GM23338 (cell line): ENCODE measurements around the gene LDB3. TPM values are rescaled to one million over a fixed set of nuclear protein-coding genes. Genes with fewer than 3 reads are reported as not detected.

Experiments used
- ATAC-seq: fragments of 200-7000 bp; cut with Tn5 transposase; 3 replicates; pipeline ENCODE4 v1.9.1; 2020
- DNase-seq: peaks from one replicate; pipeline ENCODE4 v3.0.0-alpha.2; 2015; ENCODE audit warnings: low spot score
- H2AFZ ChIP-seq: fragments of 200-600 bp; sonication (generic); 2 replicates; pipeline ENCODE4 v1.8.0; 2016; ENCODE audit warnings: antibody characterized with exemption, mild to moderate bottlenecking, moderate library complexity
- H3F3A ChIP-seq: fragments of 200-600 bp; sonication (generic); replicated peaks from 2 replicates; pipeline ENCODE4 v1.8.0; 2017; ENCODE audit warnings: antibody characterized with exemption, mixed run types, low read depth
- H3K27ac ChIP-seq: fragments of 200-600 bp; sonication (generic); 2 replicates; pipeline ENCODE4 v1.6.1; 2016; ENCODE audit warnings: low read depth
- H3K27me3 ChIP-seq: fragments of 200-600 bp; sonication (generic); 2 replicates; pipeline ENCODE4 v1.8.0; 2016; ENCODE audit warnings: mild to moderate bottlenecking, mixed run types, moderate library complexity; ENCODE audit not compliant: insufficient read depth
- H3K36me3 ChIP-seq: fragments of 200-600 bp; sonication (generic); 2 replicates; pipeline ENCODE4 v1.8.0; 2016; ENCODE audit warnings: mild to moderate bottlenecking; ENCODE audit not compliant: insufficient read depth
- H3K4me1 ChIP-seq: fragments of 200-600 bp; sonication (generic); 2 replicates; pipeline ENCODE4 v1.8.0; 2016; ENCODE audit warnings: mild to moderate bottlenecking, moderate library complexity; ENCODE audit not compliant: insufficient read depth
- H3K4me2 ChIP-seq: fragments of 200-600 bp; sonication (generic); 2 replicates; pipeline ENCODE4 v1.7.1; 2017; ENCODE audit warnings: mixed run types
- H3K4me3 ChIP-seq: fragments of 200-600 bp; sonication (generic); 2 replicates; pipeline ENCODE4 v1.6.1; 2016; ENCODE audit warnings: mixed run types
- H3K79me2 ChIP-seq: fragments of 200-600 bp; sonication (generic); replicated peaks from 2 replicates; pipeline ENCODE4 v1.8.0; 2017; ENCODE audit warnings: mild to moderate bottlenecking; ENCODE audit not compliant: insufficient read depth
- H3K9me2 ChIP-seq: fragments of 200-600 bp; sonication (generic); 2 replicates; pipeline ENCODE4 v1.8.0; 2017; ENCODE audit not compliant: insufficient read depth
- H4K20me1 ChIP-seq: fragments of 200-600 bp; sonication (generic); replicated peaks from 2 replicates; pipeline ENCODE4 v1.8.0; 2017; ENCODE audit warnings: mild to moderate bottlenecking; ENCODE audit not compliant: insufficient read depth
- H3K27ac Mint-ChIP-seq: 2 replicates; pipeline ENCODE4 v1.8.0; 2020; ENCODE audit warnings: inconsistent platforms, mild to moderate bottlenecking, moderate library complexity, mixed read lengths
- H3K27me3 Mint-ChIP-seq: 3 replicates; pipeline ENCODE4 v1.8.0; 2022; ENCODE audit warnings: low read depth, mild to moderate bottlenecking, moderate library complexity, mixed read lengths, inconsistent platforms; ENCODE audit not compliant: insufficient read depth, poor library complexity
- H3K36me3 Mint-ChIP-seq: 3 replicates; pipeline ENCODE4 v1.8.0; 2021; ENCODE audit warnings: low read depth, mild to moderate bottlenecking, inconsistent platforms, moderate library complexity, mixed read lengths
- H3K4me1 Mint-ChIP-seq: 3 replicates; pipeline ENCODE4 v1.8.0; 2020; ENCODE audit warnings: mild to moderate bottlenecking, inconsistent platforms, mixed read lengths
- H3K4me3 Mint-ChIP-seq: 3 replicates; pipeline ENCODE4 v1.8.0; 2021; ENCODE audit warnings: moderate library complexity, mild to moderate bottlenecking, inconsistent platforms, mixed read lengths
- H3K9me3 Mint-ChIP-seq: 3 replicates; pipeline ENCODE4 v1.8.0; 2020; ENCODE audit warnings: moderate library complexity, mild to moderate bottlenecking, inconsistent platforms, mixed read lengths
- CREB1 ChIP-seq: fragments of 250-450 bp; sonication (Bioruptor Pico); IDR thresholded peaks from 2 replicates; pipeline ENCODE4 v1.5.0; 2020; ENCODE audit warnings: low read depth, mild to moderate bottlenecking, moderate library complexity
- CTCF ChIP-seq, 2 experiments: fragments of 200-600 bp in 1 of 2; sonication (generic) in 1 of 2; conservative IDR thresholded peaks; 2 replicates each; pipeline versions ENCODE4 v1.5.1 to v1.6.1; 2016 to 2017; ENCODE audit warnings: antibody characterized with exemption in 2 of 2, low read depth in 2 of 2, mild to moderate bottlenecking in 2 of 2, moderate library complexity in 1 of 2
- ETS1 ChIP-seq: IDR thresholded peaks from 2 replicates; pipeline ENCODE4 v1.6.1; 2016; ENCODE audit warnings: antibody characterized with exemption
- EZH2 ChIP-seq: fragments of 200-600 bp; sonication (generic); IDR thresholded peaks from one replicate; pipeline ENCODE4 v1.8.0; 2017; ENCODE audit warnings: antibody characterized with exemption, mild to moderate bottlenecking, low read depth; ENCODE audit not compliant: unreplicated experiment
- EZH2phosphoT487 ChIP-seq: fragments of 200-600 bp; sonication (generic); IDR thresholded peaks from one replicate; pipeline ENCODE4 v1.8.1; 2018; ENCODE audit warnings: antibody characterized with exemption; ENCODE audit not compliant: unreplicated experiment
- JUNB ChIP-seq: IDR thresholded peaks from one replicate; pipeline ENCODE4 v1.6.1; 2016; ENCODE audit warnings: antibody characterized with exemption; ENCODE audit not compliant: unreplicated experiment
- NANOG ChIP-seq: IDR thresholded peaks from 2 replicates; pipeline ENCODE4 v1.6.1; 2016; ENCODE audit warnings: antibody characterized with exemption, borderline replicate concordance
- POLR2AphosphoS5 ChIP-seq: IDR thresholded peaks from 2 replicates; pipeline ENCODE4 v1.6.1; 2016; ENCODE audit warnings: antibody characterized with exemption, low read depth
- REST ChIP-seq: IDR thresholded peaks from one replicate; pipeline ENCODE4 v1.6.1; 2018; ENCODE audit warnings: antibody characterized with exemption; ENCODE audit not compliant: unreplicated experiment
- STAT1 ChIP-seq: IDR thresholded peaks from one replicate; pipeline ENCODE4 v1.6.1; 2016; ENCODE audit warnings: antibody characterized with exemption; ENCODE audit not compliant: unreplicated experiment
- ZNF114 ChIP-seq: fragments of 250-450 bp; sonication (Bioruptor Pico); IDR thresholded peaks from 2 replicates; pipeline ENCODE4 v1.5.0; 2020; ENCODE audit warnings: mild to moderate bottlenecking, moderate library complexity
- ZNF331 ChIP-seq: fragments of 250-450 bp; sonication (Bioruptor Pico); IDR thresholded peaks from 2 replicates; pipeline ENCODE4 v1.5.0; 2020; ENCODE audit warnings: low read depth, mild to moderate bottlenecking, moderate library complexity
- ZNF462 ChIP-seq: fragments of 250-450 bp; sonication (Bioruptor Pico); IDR thresholded peaks from 2 replicates; pipeline ENCODE4 v1.5.0; 2020; ENCODE audit warnings: mild to moderate bottlenecking, moderate library complexity
- polyA plus RNA-seq: library from polyadenylated mRNA; unstranded; fragments of >200 nt; fragmentation: Nextera tagmentation; extraction: Ambion mirVana; gene quantifications from 2 replicates; pipeline ENCODE4 v1.2.1, GENCODE V29; 2016
- total RNA-seq: library from RNA; depleted of rRNA; stranded (reverse); fragments of >200 nt; shearing (Covaris generic); gene quantifications from 2 replicates; pipeline ENCODE4 v1.2.3, GENCODE V29; 2014

LDB3 gene
- total and polyA plus RNA-seq, 2 experiments from 2014 or later: 0.14 to 0.16 TPM

GRCh38 chr10:86658751-86659150, 9.6 kb upstream of the LDB3 start:
- H3K79me2 ChIP-seq: no peaks in the 10 kb centered on the region
- no peaks in the 10 kb centered on the region; the same call in 2 of the 3 replicates for H3K36me3 Mint-ChIP-seq
- H3K4me3 Mint-ChIP-seq: no peak overlapping the region
- no peaks in the 10 kb centered on the region for H3F3A ChIP-seq
- TF ChIP-seq POLR2AphosphoS5: no peak
- TF ChIP-seq CTCF (conservative IDR thresholded peaks at IDR 0.05; ENCODE audit: low read depth in 2 of 2): no peak
- TF ChIP-seq JUNB: no peak
- no peak for TF ChIP-seq ZNF462 (CRISPR knock-in tag)
- no peak for TF ChIP-seq EZH2phosphoT487
- no peak for TF ChIP-seq ZNF331 (CRISPR knock-in tag)
- TF ChIP-seq REST: no peak
- no peak for TF ChIP-seq CREB1 (CRISPR knock-in tag)
- no peak for TF ChIP-seq EZH2
- no peak for TF ChIP-seq STAT1
- TF ChIP-seq ZNF114: no peak
- no peak for TF ChIP-seq NANOG
- TF ChIP-seq ETS1: no peak
- no peak overlapping the region for H2AFZ ChIP-seq
- no peaks in the 10 kb centered on the region for H3K4me1 ChIP-seq
- no peaks in the 10 kb centered on the region for H3K27me3 ChIP-seq
- peaks cover 10% of the 10 kb centered on the region for H3K27me3 Mint-ChIP-seq
- H3K4me1 Mint-ChIP-seq: no peaks in the 10 kb centered on the region
- H3K9me2 ChIP-seq: 0 out of 2 replicates have a peak, but pooled peaks cover 3% of the 10 kb centered on the region
- H3K9me3 Mint-ChIP-seq: no peaks in the 10 kb centered on the region
- ATAC-seq (no peak), DNase-seq (no peak)
- H3K27ac ChIP-seq: no peak overlapping the region
- no peak overlapping the region for H3K27ac Mint-ChIP-seq
- no peak overlapping the region for H3K4me3 ChIP-seq
- no peak overlapping the region for H3K4me2 ChIP-seq
- H3K36me3 ChIP-seq: no peaks in the 10 kb centered on the region
- no peaks in the 10 kb centered on the region for H4K20me1 ChIP-seq
